Nucleus accumbens (tissue), 56 donors: Measurements from ENCODE around the gene CYP2W1.
"Not testable (repeated sequence)": the region's sequence is repeated elsewhere in the genome, so short reads cannot be mapped to it uniquely, and the experiment has no call there.

Experiments used
- DNase-seq, 56 donors: peaks; one replicate each; lab custom pipeline; 2025; lab: John Stamatoyannopoulos, UW

Gene CYP2W1

GRCh38 chr7:949021-949934 is 33.7 kb upstream of the CYP2W1 start:
- no peak for DNase-seq

GRCh38 chr7:951881-952547 is 31.0 kb upstream of the CYP2W1 start:
- no peak for DNase-seq

- DNase-seq: no peak
Observed at GRCh38 chr7:952548-953441, 30.2 kb upstream of the CYP2W1 start.

GRCh38 chr7:953547-954327 is 29.2 kb upstream of the CYP2W1 start:
- DNase-seq: peak in 50 of 56 donors; percentile 20 to 81 (median 60)

GRCh38 chr7:954330-955238 is 28.4 kb upstream of the CYP2W1 start, which contains the start of gene ADAP1:
Gene ADAP1 (minus strand): TSS chr7:954680. CDS start chr7:954477, 203 bp downstream.
- DNase-seq: peak in 23 of 56 donors; percentile 9 to 63 (median 30)

GRCh38 chr7:956031-956430 is 26.9 kb upstream of the CYP2W1 start:
- DNase-seq: no peak

- peak in 4 of 56 donors; percentile 20 to 42 (median 26) for DNase-seq
Observed at GRCh38 chr7:957418-958220, 25.4 kb upstream of the CYP2W1 start.

GRCh38 chr7:958221-959200 is 24.5 kb upstream of the CYP2W1 start:
- no peak for DNase-seq

- no peak for DNase-seq
Observed at GRCh38 chr7:959271-959670, 23.7 kb upstream of the CYP2W1 start.

- not testable (repeated sequence) for DNase-seq
Observed at GRCh38 chr7:959740-960139, 23.2 kb upstream of the CYP2W1 start.

- DNase-seq: no peak
Observed at GRCh38 chr7:960269-960871, 22.6 kb upstream of the CYP2W1 start.

- DNase-seq: not testable (repeated sequence)
Observed at GRCh38 chr7:960972-961371, 22.0 kb upstream of the CYP2W1 start.

- DNase-seq: no peak
Observed at GRCh38 chr7:961546-962400, 21.2 kb upstream of the CYP2W1 start.

GRCh38 chr7:962401-963081 is 20.4 kb upstream of the CYP2W1 start:
- no peak for DNase-seq
